IMR-90 (cell line): ENCODE results near the gene TRMT2A. TPM values are rescaled to one million over a fixed set of nuclear protein-coding genes. Genes with fewer than 3 reads are reported as not detected.

Experiments used
- ATAC-seq: fragments of 200-7000 bp; cut with Tn5 transposase; 2 replicates; pipeline ENCODE4 v1.9.1; 2020; ENCODE audit warnings: low read depth, mild to moderate bottlenecking, moderate library complexity
- BruUV-seq: library from RNA; stranded (reverse); fragments of 400-500 nt; replicated peaks from 2 replicates; lab custom pipeline; 2021; lab: Mats Ljungman, UMichigan
- CTCF ChIA-PET: fragments of 300-600 bp; formaldehyde crosslinking; extraction: SDS; loops from one replicate; lab custom pipeline; 2021; ENCODE audit warnings: antibody characterized with exemption; lab: Yijun Ruan, JAX
- POLR2A ChIA-PET: fragments of 300-600 bp; sonication (Branson Sonifier 250); formaldehyde crosslinking; loops from one replicate; lab custom pipeline; 2022; ENCODE audit warnings: antibody characterized with exemption; ENCODE audit not compliant: unreplicated experiment; lab: Charles Lee
- DNase-seq: peaks from one replicate; pipeline ENCODE4 v3.0.0; 2013
- H2AFZ ChIP-seq: replicated peaks from 2 replicates; pipeline ENCODE3; 2013; ENCODE audit warnings: low read length, mild to moderate bottlenecking; ENCODE audit not compliant: poor library complexity
- H2AK5ac ChIP-seq: 2 replicates; pipeline ENCODE4 v1.6.1; 2013; ENCODE audit warnings: low read depth, low read length, inconsistent platforms
- H2AK9ac ChIP-seq: replicated peaks from 2 replicates; pipeline ENCODE3; 2013; ENCODE audit warnings: mild to moderate bottlenecking, low read depth, low read length, moderate library complexity; ENCODE audit not compliant: poor library complexity
- H2BK120ac ChIP-seq: 2 replicates; pipeline ENCODE4 v1.6.1; 2013; ENCODE audit warnings: low read depth, low read length, inconsistent platforms
- H2BK15ac ChIP-seq: 3 replicates; pipeline ENCODE4 v1.6.1; 2013; ENCODE audit warnings: low read depth, low read length, inconsistent platforms
- H2BK20ac ChIP-seq: 2 replicates; pipeline ENCODE4 v1.6.1; 2013; ENCODE audit warnings: low read depth, mild to moderate bottlenecking, inconsistent platforms, low read length, moderate library complexity
- H2BK5ac ChIP-seq: 2 replicates; pipeline ENCODE4 v1.6.1; 2013; ENCODE audit warnings: mild to moderate bottlenecking, low read depth, low read length, inconsistent platforms; ENCODE audit not compliant: poor library complexity, severe bottlenecking
- H3K14ac ChIP-seq: replicated peaks from 2 replicates; pipeline ENCODE4 v1.6.1; 2013; ENCODE audit warnings: low read depth, low read length, inconsistent platforms
- H3K18ac ChIP-seq: 2 replicates; pipeline ENCODE4 v1.6.1; 2013; ENCODE audit warnings: low read depth, low read length, control low read depth
- H3K23ac ChIP-seq: 2 replicates; pipeline ENCODE4 v1.6.1; 2013; ENCODE audit warnings: low read depth, low read length, inconsistent platforms
- H3K27ac ChIP-seq: 2 replicates; pipeline ENCODE4 v1.5.1; 2013; ENCODE audit warnings: mild to moderate bottlenecking, control low read depth, low read length; ENCODE audit not compliant: insufficient read depth
- H3K27me3 ChIP-seq: 2 replicates; pipeline ENCODE4 v1.6.1; 2013; ENCODE audit warnings: low read length; ENCODE audit not compliant: control insufficient read depth, insufficient read depth
- H3K36me3 ChIP-seq: 2 replicates; pipeline ENCODE4 v1.6.1; 2013; ENCODE audit warnings: low read length, mixed read lengths; ENCODE audit not compliant: control insufficient read depth, insufficient read depth
- H3K4ac ChIP-seq: 2 replicates; pipeline ENCODE4 v1.6.1; 2013; ENCODE audit warnings: low read depth, low read length, inconsistent platforms
- H3K4me1 ChIP-seq: 2 replicates; pipeline ENCODE4 v1.6.1; 2013; ENCODE audit warnings: low read length, mixed read lengths; ENCODE audit not compliant: control insufficient read depth, insufficient read depth
- H3K4me2 ChIP-seq: 2 replicates; pipeline ENCODE4 v1.6.1; 2013; ENCODE audit warnings: low read depth, mild to moderate bottlenecking, control low read depth, low read length, moderate library complexity
- H3K4me3 ChIP-seq: 2 replicates; pipeline ENCODE4 v1.5.1; 2013; ENCODE audit warnings: low read depth, mild to moderate bottlenecking, control low read depth, low read length, moderate library complexity; ENCODE audit not compliant: insufficient read depth
- H3K56ac ChIP-seq: 2 replicates; pipeline ENCODE4 v1.6.1; 2013; ENCODE audit warnings: low read length, inconsistent platforms; ENCODE audit not compliant: insufficient read depth; ENCODE audit errors: extremely low read depth
- H3K79me1 ChIP-seq, 2 experiments: 2 replicates each; pipeline ENCODE4 v1.6.1; 2013; ENCODE audit warnings: low read length in 2 of 2, inconsistent platforms in 1 of 2, low read depth in 1 of 2
- H3K9ac ChIP-seq: 2 replicates; pipeline ENCODE4 v1.6.1; 2013; ENCODE audit warnings: low read depth, low read length, control low read depth
- H3K9me1 ChIP-seq: 2 replicates; pipeline ENCODE4 v1.6.1; 2013; ENCODE audit warnings: low read length, inconsistent platforms; ENCODE audit not compliant: insufficient read depth
- H3K9me3 ChIP-seq: 2 replicates; pipeline ENCODE4 v1.6.1; 2013; ENCODE audit warnings: low read length; ENCODE audit not compliant: control insufficient read depth, insufficient read depth
- H4K20me1 ChIP-seq: 2 replicates; pipeline ENCODE4 v1.6.1; 2013; ENCODE audit warnings: low read length, inconsistent platforms; ENCODE audit not compliant: insufficient read depth
- H4K5ac ChIP-seq: 2 replicates; pipeline ENCODE4 v1.6.1; 2013; ENCODE audit warnings: mild to moderate bottlenecking, low read depth, low read length, control low read depth
- H4K8ac ChIP-seq, 2 experiments: 2 replicates each; pipeline ENCODE4 v1.6.1; 2013; ENCODE audit warnings: low read depth in 2 of 2, low read length in 2 of 2, control low read depth in 1 of 2, inconsistent platforms in 1 of 2
- H4K91ac ChIP-seq: 2 replicates; pipeline ENCODE4 v1.6.1; 2013; ENCODE audit warnings: low read depth, low read length, inconsistent platforms; ENCODE audit not compliant: insufficient read depth
- BHLHE40 ChIP-seq: fragments of 150-350 bp; IDR thresholded peaks from 2 replicates; pipeline ENCODE4 v1.6.1; 2016; ENCODE audit warnings: mild to moderate bottlenecking, low read depth, low read length
- CEBPB ChIP-seq: IDR thresholded peaks from 2 replicates; pipeline ENCODE4 v1.6.1; 2012; ENCODE audit warnings: low read depth, low read length, improper control_type of control experiment
- CHD1 ChIP-seq: IDR thresholded peaks from 2 replicates; pipeline ENCODE4 v1.6.1; 2012; ENCODE audit warnings: low read depth, low read length, improper control_type of control experiment
- FOS ChIP-seq: fragments of 150-350 bp; IDR thresholded peaks from 2 replicates; pipeline ENCODE4 v1.6.1; 2016; ENCODE audit warnings: low read depth, low read length
- MAFK ChIP-seq: IDR thresholded peaks from 2 replicates; pipeline ENCODE4 v1.6.1; 2012; ENCODE audit warnings: low read depth, low read length, improper control_type of control experiment
- MAZ ChIP-seq: IDR thresholded peaks from 2 replicates; pipeline ENCODE4 v1.6.1; 2012; ENCODE audit warnings: low read depth, mild to moderate bottlenecking, low read length, improper control_type of control experiment, moderate library complexity, borderline replicate concordance
- MXI1 ChIP-seq: IDR thresholded peaks from 2 replicates; pipeline ENCODE4 v1.6.1; 2012; ENCODE audit warnings: low read depth, mild to moderate bottlenecking, low read length, moderate library complexity, borderline replicate concordance
- NFE2L2 ChIP-seq: fragments of 150-350 bp; IDR thresholded peaks from 2 replicates; pipeline ENCODE4 v1.6.1; 2016; ENCODE audit warnings: low read depth, mild to moderate bottlenecking, low read length
- POLR2A ChIP-seq: IDR thresholded peaks from 2 replicates; pipeline ENCODE4 v1.6.1; 2012; ENCODE audit warnings: mild to moderate bottlenecking, low read depth, low read length
- RAD21 ChIP-seq: IDR thresholded peaks from 2 replicates; pipeline ENCODE4 v1.6.1; 2012; ENCODE audit warnings: low read length, improper control_type of control experiment
- RCOR1 ChIP-seq: IDR thresholded peaks from 2 replicates; pipeline ENCODE4 v1.6.1; 2012; ENCODE audit warnings: mild to moderate bottlenecking, low read length, improper control_type of control experiment; ENCODE audit not compliant: insufficient replicate concordance
- RFX5 ChIP-seq: IDR thresholded peaks from 2 replicates; pipeline ENCODE4 v1.8.0; 2012; ENCODE audit warnings: low read depth, mild to moderate bottlenecking, low read length, moderate library complexity
- SMC3 ChIP-seq: fragments of 150-350 bp; IDR thresholded peaks from 2 replicates; pipeline ENCODE4 v1.6.1; 2016; ENCODE audit warnings: low read depth, mild to moderate bottlenecking, antibody characterized with exemption, low read length, moderate library complexity
- WGBS, 2 experiments: methylation state at CpG; one replicate each; pipeline versions ENCODE4 v1.1.5 to v1.1.7; 2013; ENCODE audit warnings: missing lambda C conversion rate in 2 of 2; ENCODE audit not compliant: insufficient read length in 1 of 2; ENCODE audit errors: extremely low coverage in 2 of 2; 5-methylcytosine and 5-hydroxymethylcytosine counted together
- dilution Hi-C: fragments of 300-500 bp; cut with HindIII; formaldehyde crosslinking; loops from one replicate; pipeline ENCODE4 v1.14.3; 2018; ENCODE audit warnings: low sequenced_read_pairs; ENCODE audit not compliant: unreplicated experiment
- in situ Hi-C: fragments of 300-500 bp; cut with MboI; formaldehyde crosslinking; loops from 3 replicates; pipeline ENCODE4 v1.14.3; 2019; ENCODE audit warnings: low sequenced_read_pairs, inconsistent platforms, mixed read lengths
- intact Hi-C: fragments of 100-400 bp; cut with micrococcal nuclease; formaldehyde crosslinking; loops from 2 replicates; pipeline ENCODE4 v1.10.0; 2022
- polyA plus RNA-seq, 3 experiments: library from polyadenylated mRNA; depleted of rRNA; stranded (reverse); fragments of >200 nt; gene quantifications; 2 replicates each; pipeline ENCODE4 v1.2.3, GENCODE V29; 2012; ENCODE audit warnings: low replicate concordance in 1 of 3
- total RNA-seq: library from RNA; depleted of rRNA; stranded (reverse); fragments of >200 nt; gene quantifications from 2 replicates; pipeline ENCODE4 v1.2.3, GENCODE V29; 2012
- TF ChIP-seq, protein P1 (sequence below): conservative IDR thresholded peaks from 2 replicates; pipeline ENCODE4 v1.5.1; 2012; ENCODE audit warnings: mild to moderate bottlenecking, low read depth, low read length, improper control_type of control experiment
- TF ChIP-seq, protein P2 (sequence below): fragments of 150-350 bp; IDR thresholded peaks from 2 replicates; pipeline ENCODE4 v1.6.1; 2016; ENCODE audit warnings: low read depth, mild to moderate bottlenecking, low read length, moderate library complexity, borderline replicate concordance
- TF ChIP-seq, protein P3 (sequence below): fragments of 150-350 bp; IDR thresholded peaks from 2 replicates; pipeline ENCODE4 v1.6.1; 2017; ENCODE audit warnings: mild to moderate bottlenecking, antibody characterized with exemption, low read length, low read depth

Gene TRMT2A
- total and polyA plus RNA-seq, 2 of the 4 experiments (the other 2 are of a cell fraction): 22.0 to 39.1 TPM

DNA sequence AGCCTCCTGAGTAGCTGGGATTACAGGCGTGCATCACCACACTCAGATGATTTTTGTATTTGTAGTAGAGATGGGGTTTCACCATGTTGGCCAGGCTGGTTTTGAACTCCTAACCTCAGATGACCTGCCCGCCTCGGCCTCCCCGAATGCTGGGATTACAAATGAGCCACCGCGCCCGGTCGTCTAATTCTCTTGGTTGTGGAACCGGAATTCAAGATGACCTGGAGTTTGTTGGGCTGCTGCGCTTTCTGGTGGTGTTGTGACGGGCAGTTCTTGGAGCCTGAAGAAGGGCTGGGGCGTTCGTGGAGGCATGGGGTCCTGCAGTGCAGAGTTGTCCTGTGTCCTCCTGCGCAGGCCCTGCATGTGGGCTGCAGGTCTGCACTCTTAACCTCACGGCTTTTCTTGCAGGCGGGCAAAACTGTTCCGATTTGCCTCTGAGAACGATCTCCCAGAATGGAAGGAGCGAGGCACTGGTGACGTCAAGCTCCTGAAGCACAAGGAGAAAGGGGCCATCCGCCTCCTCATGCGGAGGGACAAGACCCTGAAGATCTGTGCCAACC lies 4.9 kb upstream of the TRMT2A start:
- peaks cover 6% of the 10 kb centered on the region; the same call in 1 of the 2 replicates for H3K9me1 ChIP-seq
- no peak overlapping the region for H4K8ac ChIP-seq
- H3K14ac ChIP-seq: no peak overlapping the region
- H3K9me3 ChIP-seq: no peaks in the 10 kb centered on the region
- ATAC-seq: no peak
- no peak overlapping the region for H4K5ac ChIP-seq
- peaks cover 46% of the 10 kb centered on the region for H4K20me1 ChIP-seq
- no peak overlapping the region for H3K23ac ChIP-seq
- no peak overlapping the region for H2BK15ac ChIP-seq
- no peak overlapping the region for H3K27ac ChIP-seq
- POLR2A ChIA-PET: no interaction called here
- no peak overlapping the region for H2AFZ ChIP-seq
- no TSS peak for BruUV-seq
- H3K27me3 ChIP-seq: no peaks in the 10 kb centered on the region
- H3K56ac ChIP-seq: no peak overlapping the region
- H3K4me2 ChIP-seq: no peak overlapping the region
- H2AK9ac ChIP-seq: no peak overlapping the region
- no peak overlapping the region for H2BK5ac ChIP-seq
- H2BK120ac ChIP-seq: no peak overlapping the region
- DNase-seq: no peak
- in situ Hi-C loops: no loop called here
- TF ChIP-seq MAZ (no peak), POLR2A (no peak), RCOR1 (no peak), RFX5 (no peak), FOS (no peak), SMC3 (no peak), BHLHE40 (no peak), CHD1 (no peak), MAFK (no peak), CEBPB (no peak), RAD21 (no peak), MXI1 (no peak), NFE2L2 (no peak)
- TF ChIP-seq, protein P1, sequence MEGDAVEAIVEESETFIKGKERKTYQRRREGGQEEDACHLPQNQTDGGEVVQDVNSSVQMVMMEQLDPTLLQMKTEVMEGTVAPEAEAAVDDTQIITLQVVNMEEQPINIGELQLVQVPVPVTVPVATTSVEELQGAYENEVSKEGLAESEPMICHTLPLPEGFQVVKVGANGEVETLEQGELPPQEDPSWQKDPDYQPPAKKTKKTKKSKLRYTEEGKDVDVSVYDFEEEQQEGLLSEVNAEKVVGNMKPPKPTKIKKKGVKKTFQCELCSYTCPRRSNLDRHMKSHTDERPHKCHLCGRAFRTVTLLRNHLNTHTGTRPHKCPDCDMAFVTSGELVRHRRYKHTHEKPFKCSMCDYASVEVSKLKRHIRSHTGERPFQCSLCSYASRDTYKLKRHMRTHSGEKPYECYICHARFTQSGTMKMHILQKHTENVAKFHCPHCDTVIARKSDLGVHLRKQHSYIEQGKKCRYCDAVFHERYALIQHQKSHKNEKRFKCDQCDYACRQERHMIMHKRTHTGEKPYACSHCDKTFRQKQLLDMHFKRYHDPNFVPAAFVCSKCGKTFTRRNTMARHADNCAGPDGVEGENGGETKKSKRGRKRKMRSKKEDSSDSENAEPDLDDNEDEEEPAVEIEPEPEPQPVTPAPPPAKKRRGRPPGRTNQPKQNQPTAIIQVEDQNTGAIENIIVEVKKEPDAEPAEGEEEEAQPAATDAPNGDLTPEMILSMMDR: no peak
- TF ChIP-seq, protein P2, sequence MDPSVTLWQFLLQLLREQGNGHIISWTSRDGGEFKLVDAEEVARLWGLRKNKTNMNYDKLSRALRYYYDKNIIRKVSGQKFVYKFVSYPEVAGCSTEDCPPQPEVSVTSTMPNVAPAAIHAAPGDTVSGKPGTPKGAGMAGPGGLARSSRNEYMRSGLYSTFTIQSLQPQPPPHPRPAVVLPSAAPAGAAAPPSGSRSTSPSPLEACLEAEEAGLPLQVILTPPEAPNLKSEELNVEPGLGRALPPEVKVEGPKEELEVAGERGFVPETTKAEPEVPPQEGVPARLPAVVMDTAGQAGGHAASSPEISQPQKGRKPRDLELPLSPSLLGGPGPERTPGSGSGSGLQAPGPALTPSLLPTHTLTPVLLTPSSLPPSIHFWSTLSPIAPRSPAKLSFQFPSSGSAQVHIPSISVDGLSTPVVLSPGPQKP: no peak
- TF ChIP-seq, protein P3, sequence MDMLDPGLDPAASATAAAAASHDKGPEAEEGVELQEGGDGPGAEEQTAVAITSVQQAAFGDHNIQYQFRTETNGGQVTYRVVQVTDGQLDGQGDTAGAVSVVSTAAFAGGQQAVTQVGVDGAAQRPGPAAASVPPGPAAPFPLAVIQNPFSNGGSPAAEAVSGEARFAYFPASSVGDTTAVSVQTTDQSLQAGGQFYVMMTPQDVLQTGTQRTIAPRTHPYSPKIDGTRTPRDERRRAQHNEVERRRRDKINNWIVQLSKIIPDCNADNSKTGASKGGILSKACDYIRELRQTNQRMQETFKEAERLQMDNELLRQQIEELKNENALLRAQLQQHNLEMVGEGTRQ: no peak
- peaks cover 59% of the 10 kb centered on the region for H3K36me3 ChIP-seq
- H3K4me1 ChIP-seq: peaks cover 3% of the 10 kb centered on the region
- 96% methylated on average over 10 of the region's 22 CpGs; no CpG with 5 or more reads in 1 of the 2 experiments for WGBS, 2 experiments
- no peak overlapping the region for H3K4ac ChIP-seq
- H3K79me1 ChIP-seq: peaks cover 8 to 39% of the 10 kb centered on the region in 2 experiments
- dilution Hi-C loops: no loop called here
- H2BK20ac ChIP-seq: no peak overlapping the region
- H3K9ac ChIP-seq: no peak overlapping the region
- no peak overlapping the region for H2AK5ac ChIP-seq
- intact Hi-C loops: no loop called here
- H3K18ac ChIP-seq: no peak overlapping the region
- H3K4me3 ChIP-seq: no peak overlapping the region
- H4K91ac ChIP-seq: no peak overlapping the region
- CTCF ChIA-PET: no interaction called here
